HCT116 (cell line): ENCODE data around the gene CDCA4. TPM values are rescaled to one million over a fixed set of nuclear protein-coding genes. Genes with fewer than 3 reads are reported as not detected.

Experiments
- ATAC-seq: fragments of 200-7000 bp; cut with Tn5 transposase; 2 replicates; pipeline ENCODE4 v1.9.1; 2020; ENCODE audit warnings: mild to moderate bottlenecking, moderate library complexity
- BruUV-seq: library from RNA; stranded (reverse); fragments of 400-500 nt; replicated peaks from 2 replicates; lab custom pipeline; 2021; lab: Mats Ljungman, UMichigan
- CTCF ChIA-PET: fragments of 300-600 bp; sonication (Branson Sonifier 250); formaldehyde crosslinking; loops from one replicate; lab custom pipeline; 2021; ENCODE audit warnings: antibody characterized with exemption; lab: Charles Lee
- POLR2A ChIA-PET: fragments of 300-600, 350-600 bp; sonication (Branson Sonifier 250); formaldehyde crosslinking; loops from one replicate; lab custom pipeline; 2021; ENCODE audit warnings: antibody characterized with exemption; lab: Charles Lee
- RAD21 ChIA-PET, 2 experiments: fragments of 300-600 bp; sonication (Branson Sonifier 250); formaldehyde crosslinking; loops; one replicate each; lab custom pipeline; 2023; ENCODE audit warnings: low total read pairs in 2 of 2; ENCODE audit not compliant: uncharacterized antibody in 2 of 2, unreplicated experiment in 2 of 2, low non-redundant PET in 1 of 2; lab: Charles Lee
- DNase-seq: peaks from one replicate; pipeline ENCODE4 v3.0.0-alpha.2; 2010; ENCODE audit warnings: low read depth, low spot score
- H2AFZ ChIP-seq: fragments of 200-600 bp; shearing (Covaris generic), sonication (generic); 2 replicates; pipeline ENCODE4 v1.6.1; 2017; ENCODE audit warnings: low read depth, mixed run types, mixed read lengths, antibody characterized with exemption, low read length; ENCODE audit not compliant: poor library complexity, severe bottlenecking
- H3K27ac ChIP-seq: 2 replicates; pipeline ENCODE4 v1.5.1; 2012; ENCODE audit warnings: low read depth, low read length
- H3K27me3 ChIP-seq: fragments of 200-600 bp; sonication (generic); 2 replicates; pipeline ENCODE4 v1.6.1; 2016; ENCODE audit warnings: mixed run types, low read length, mixed read lengths; ENCODE audit not compliant: insufficient read depth
- H3K36me3 ChIP-seq, 2 experiments: fragments of 200-500 bp in 1 of 2; fragments of 200-600 bp in 1 of 2; sonication (Bioruptor generic) in 1 of 2; sonication (generic) in 1 of 2; 2 replicates each; pipeline versions ENCODE4 v1.5.1 to v1.6.1; 2014 to 2016; ENCODE audit warnings: low read length in 2 of 2, inconsistent platforms in 1 of 2, mixed read lengths in 1 of 2, mixed run types in 1 of 2; ENCODE audit not compliant: insufficient read depth in 2 of 2, control insufficient read depth in 1 of 2
- H3K4me1 ChIP-seq, 2 experiments: fragments of 200-600 bp in 1 of 2; sonication (generic) in 1 of 2; 2 replicates each; pipeline versions ENCODE4 v1.5.1 to v1.6.1; 2012 to 2017; ENCODE audit warnings: low read length in 2 of 2, inconsistent platforms in 1 of 2, mild to moderate bottlenecking in 1 of 2, mixed read lengths in 1 of 2, mixed run types in 1 of 2, moderate library complexity in 1 of 2; ENCODE audit not compliant: insufficient read depth in 2 of 2, control insufficient read depth in 1 of 2
- H3K4me2 ChIP-seq: fragments of 200-600 bp; sonication (generic); 2 replicates; pipeline ENCODE4 v1.6.1; 2017; ENCODE audit warnings: mixed run types, low read length, mixed read lengths
- H3K4me3 ChIP-seq, 2 experiments: fragments of 200-600 bp in 1 of 2; sonication (generic) in 1 of 2; replicated peaks in 1 of 2; 2 replicates each; pipeline ENCODE4 v1.5.1; 2011 to 2016; ENCODE audit warnings: low read length in 2 of 2, control low read depth in 1 of 2, low read depth in 1 of 2, mild to moderate bottlenecking in 1 of 2, mixed read lengths in 1 of 2, mixed run types in 1 of 2
- H3K79me2 ChIP-seq: fragments of 200-600 bp; sonication (generic); 2 replicates; pipeline ENCODE4 v1.6.1; 2017; ENCODE audit warnings: mild to moderate bottlenecking, mixed run types, low read length, moderate library complexity, mixed read lengths; ENCODE audit not compliant: insufficient read depth
- H3K9ac ChIP-seq: fragments of 200-600 bp; sonication (generic); 2 replicates; pipeline ENCODE4 v1.6.1; 2016; ENCODE audit warnings: low read length, mixed read lengths
- H3K9me2 ChIP-seq: fragments of 200-600 bp; sonication (generic), shearing (Covaris generic); 2 replicates; pipeline ENCODE4 v1.6.1; 2017; ENCODE audit warnings: mixed run types, mild to moderate bottlenecking, moderate library complexity; ENCODE audit not compliant: insufficient read depth
- H3K9me3 ChIP-seq, 2 experiments: fragments of 200-500 bp in 1 of 2; fragments of 200-600 bp in 1 of 2; sonication (Bioruptor generic) in 1 of 2; sonication (generic) in 1 of 2; 2 replicates each; pipeline ENCODE4 v1.6.1; 2014 to 2017; ENCODE audit warnings: low read length in 2 of 2, mixed read lengths in 2 of 2, inconsistent platforms in 1 of 2, low read depth in 1 of 2, mild to moderate bottlenecking in 1 of 2, mixed run types in 1 of 2, moderate library complexity in 1 of 2; ENCODE audit not compliant: control insufficient read depth in 1 of 2, insufficient read depth in 1 of 2
- H4K20me1 ChIP-seq: fragments of 200-600 bp; sonication (generic), shearing (Covaris generic); 2 replicates; pipeline ENCODE4 v1.6.1; 2017; ENCODE audit warnings: mixed run types, mild to moderate bottlenecking, moderate library complexity; ENCODE audit not compliant: insufficient read depth
- CBX3 ChIP-seq: IDR thresholded peaks from 2 replicates; pipeline ENCODE4 v1.6.1; 2012; ENCODE audit warnings: low read depth
- CEBPB ChIP-seq: IDR thresholded peaks from 2 replicates; pipeline ENCODE4 v1.6.1; 2012; ENCODE audit warnings: low read depth
- EZH2 ChIP-seq: fragments of 200-600 bp; sonication (generic); IDR thresholded peaks from 2 replicates; pipeline ENCODE4 v1.6.1; 2017; ENCODE audit warnings: antibody characterized with exemption, mixed run types
- EZH2phosphoT487 ChIP-seq: fragments of 200-600 bp; IDR thresholded peaks from 2 replicates; pipeline ENCODE4 v1.6.1; 2018; ENCODE audit warnings: antibody characterized with exemption, borderline replicate concordance
- POLR2A ChIP-seq: IDR thresholded peaks from 2 replicates; pipeline ENCODE4 v1.7.0; 2011; ENCODE audit warnings: borderline replicate concordance; ENCODE audit not compliant: insufficient read depth, insufficient read length; ENCODE audit errors: extremely low read depth
- SIN3A ChIP-seq: IDR thresholded peaks from 2 replicates; pipeline ENCODE4 v1.6.1; 2012; ENCODE audit warnings: low read depth
- SP1 ChIP-seq: IDR thresholded peaks from 2 replicates; pipeline ENCODE4 v1.6.1; 2012; ENCODE audit warnings: low read depth
- SRF ChIP-seq: IDR thresholded peaks from 2 replicates; pipeline ENCODE4 v1.6.1; 2012; ENCODE audit warnings: low read depth
- TCF7L2 ChIP-seq: IDR thresholded peaks from 2 replicates; pipeline ENCODE4 v1.7.0; 2011; ENCODE audit warnings: borderline replicate concordance, inconsistent platforms; ENCODE audit not compliant: insufficient read depth, insufficient read length; ENCODE audit errors: extremely low read depth
- ZNF274 ChIP-seq: fragments of 200-500 bp; sonication (Bioruptor generic); IDR thresholded peaks from 2 replicates; pipeline ENCODE4 v1.6.1; 2014; ENCODE audit warnings: mild to moderate bottlenecking, low read depth, low read length, inconsistent platforms
- intact Hi-C: fragments of 100-400 bp; cut with micrococcal nuclease; formaldehyde crosslinking; loops from 2 replicates; pipeline ENCODE4 v1.10.0; 2022
- total RNA-seq: library from RNA; stranded (reverse); gene quantifications from one replicate; pipeline ENCODE4 v1.2.1, GENCODE V29; 2021; ENCODE audit not compliant: unreplicated experiment
- TF ChIP-seq, protein P1 (sequence below): IDR thresholded peaks from 2 replicates; pipeline ENCODE4 v1.6.1; 2012
- TF ChIP-seq, protein P2 (sequence below), 3 experiments: fragments of 200-600 bp in 1 of 3; sonication (generic) in 1 of 3; IDR thresholded peaks in 2 of 3; conservative IDR thresholded peaks in 1 of 3; 2 replicates each; pipeline ENCODE4 v1.5.1; 2012 to 2017; ENCODE audit warnings: low read depth in 2 of 3, low read length in 2 of 3, antibody characterized with exemption in 1 of 3, borderline replicate concordance in 1 of 3, control low read depth in 1 of 3, mild to moderate bottlenecking in 1 of 3, mixed read lengths in 1 of 3, mixed run types in 1 of 3, moderate library complexity in 1 of 3; ENCODE audit not compliant: insufficient read depth in 1 of 3
- TF ChIP-seq, protein P3 (sequence below): IDR thresholded peaks from 2 replicates; pipeline ENCODE4 v1.6.1; 2011; ENCODE audit warnings: mild to moderate bottlenecking, low read length, moderate library complexity; ENCODE audit not compliant: insufficient replicate concordance; ENCODE audit errors: extremely low read depth

CDCA4 gene
- total RNA-seq, 1 experiment from 2014 or later, result 62.4 TPM

- Histone ChIP-seq H3K27me3 (no peaks in the 10 kb centered on the region), H3K4me2 (no peak overlapping the region), H3K9me3 (no peaks in the 10 kb centered on the region), H4K20me1 (no peaks in the 10 kb centered on the region), H3K4me3 (no peak overlapping the region), H3K79me2 (no peaks in the 10 kb centered on the region), H2AFZ (no peak overlapping the region), H3K4me1 (no peaks in the 10 kb centered on the region), H3K9ac (no peak overlapping the region), H3K27ac (no peak overlapping the region), H3K9me2 (no peaks in the 10 kb centered on the region), H3K36me3 (peaks cover 2 to 3% of the 10 kb centered on the region in 2 experiments; a peak in 1 of 4 replicates)
- intact Hi-C loops, result no loop called here
- ATAC-seq, result no peak
- POLR2A ChIA-PET, result no interaction called here
- no peak for TF ChIP-seq SRF
- TF ChIP-seq SP1, result no peak
- no peak for TF ChIP-seq EZH2phosphoT487
- TF ChIP-seq, protein P1, sequence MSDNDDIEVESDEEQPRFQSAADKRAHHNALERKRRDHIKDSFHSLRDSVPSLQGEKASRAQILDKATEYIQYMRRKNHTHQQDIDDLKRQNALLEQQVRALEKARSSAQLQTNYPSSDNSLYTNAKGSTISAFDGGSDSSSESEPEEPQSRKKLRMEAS, result no peak
- TF ChIP-seq TCF7L2, result no peak
- TF ChIP-seq CEBPB, result no peak
- CTCF ChIA-PET, result no interaction called here
- RAD21 ChIA-PET, result no interaction called here
- no TSS peak for BruUV-seq
- DNase-seq, result no peak
These were observed 21.5 kb downstream of the CDCA4 start for GRCh38 chr14:104999361-104999760.

DNA sequence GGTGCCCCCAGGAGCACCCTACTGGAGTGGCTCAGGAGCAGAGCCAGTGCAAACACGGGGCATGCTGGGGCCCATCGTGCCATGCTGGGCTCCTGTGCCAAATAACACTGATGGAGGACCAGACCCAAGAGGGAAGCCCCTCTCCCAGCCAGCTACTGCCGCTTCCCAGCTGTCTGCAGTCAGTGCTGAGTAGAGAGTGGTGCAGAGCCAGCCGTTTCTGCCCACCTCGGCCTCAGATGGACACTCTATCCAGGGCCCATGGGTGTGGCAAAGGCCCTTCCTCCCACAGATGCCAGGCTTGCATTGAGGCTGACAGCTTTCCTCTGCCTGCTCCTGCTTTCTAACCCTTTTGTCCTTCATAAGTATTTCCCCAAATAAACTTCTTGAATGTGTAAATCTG is 22.1 kb downstream of the CDCA4 start:
- Histone ChIP-seq H3K4me1 (no peaks in the 10 kb centered on the region), H2AFZ (no peak overlapping the region), H3K4me2 (no peak overlapping the region), H3K27me3 (no peaks in the 10 kb centered on the region), H3K27ac (no peak overlapping the region), H3K79me2 (no peaks in the 10 kb centered on the region), H3K9me2 (no peaks in the 10 kb centered on the region), H3K4me3 (no peak overlapping the region), H3K9me3 (no peaks in the 10 kb centered on the region), H3K9ac (no peak overlapping the region), H3K36me3 (peaks cover 4 to 5% of the 10 kb centered on the region in 2 experiments; a peak in 2 of 4 replicates), H4K20me1 (no peaks in the 10 kb centered on the region)
- CTCF ChIA-PET, result no interaction called here
- POLR2A ChIA-PET, result no interaction called here
- RAD21 ChIA-PET, result no interaction called here
- ATAC-seq, result no peak
- DNase-seq, result no peak
- intact Hi-C loops, result no loop called here
- no TSS peak for BruUV-seq
- TF ChIP-seq, protein P2, sequence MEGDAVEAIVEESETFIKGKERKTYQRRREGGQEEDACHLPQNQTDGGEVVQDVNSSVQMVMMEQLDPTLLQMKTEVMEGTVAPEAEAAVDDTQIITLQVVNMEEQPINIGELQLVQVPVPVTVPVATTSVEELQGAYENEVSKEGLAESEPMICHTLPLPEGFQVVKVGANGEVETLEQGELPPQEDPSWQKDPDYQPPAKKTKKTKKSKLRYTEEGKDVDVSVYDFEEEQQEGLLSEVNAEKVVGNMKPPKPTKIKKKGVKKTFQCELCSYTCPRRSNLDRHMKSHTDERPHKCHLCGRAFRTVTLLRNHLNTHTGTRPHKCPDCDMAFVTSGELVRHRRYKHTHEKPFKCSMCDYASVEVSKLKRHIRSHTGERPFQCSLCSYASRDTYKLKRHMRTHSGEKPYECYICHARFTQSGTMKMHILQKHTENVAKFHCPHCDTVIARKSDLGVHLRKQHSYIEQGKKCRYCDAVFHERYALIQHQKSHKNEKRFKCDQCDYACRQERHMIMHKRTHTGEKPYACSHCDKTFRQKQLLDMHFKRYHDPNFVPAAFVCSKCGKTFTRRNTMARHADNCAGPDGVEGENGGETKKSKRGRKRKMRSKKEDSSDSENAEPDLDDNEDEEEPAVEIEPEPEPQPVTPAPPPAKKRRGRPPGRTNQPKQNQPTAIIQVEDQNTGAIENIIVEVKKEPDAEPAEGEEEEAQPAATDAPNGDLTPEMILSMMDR (IDR thresholded peaks at IDR 0.05 in 2 of 3, conservative IDR thresholded peaks at IDR 0.05 in 1 of 3; ENCODE audit: borderline replicate concordance in 1 of 3, insufficient read depth in 1 of 3, low read depth in 2 of 3, low read length in 2 of 3), result no peak
- no peak for TF ChIP-seq CBX3
- TF ChIP-seq, protein P3, sequence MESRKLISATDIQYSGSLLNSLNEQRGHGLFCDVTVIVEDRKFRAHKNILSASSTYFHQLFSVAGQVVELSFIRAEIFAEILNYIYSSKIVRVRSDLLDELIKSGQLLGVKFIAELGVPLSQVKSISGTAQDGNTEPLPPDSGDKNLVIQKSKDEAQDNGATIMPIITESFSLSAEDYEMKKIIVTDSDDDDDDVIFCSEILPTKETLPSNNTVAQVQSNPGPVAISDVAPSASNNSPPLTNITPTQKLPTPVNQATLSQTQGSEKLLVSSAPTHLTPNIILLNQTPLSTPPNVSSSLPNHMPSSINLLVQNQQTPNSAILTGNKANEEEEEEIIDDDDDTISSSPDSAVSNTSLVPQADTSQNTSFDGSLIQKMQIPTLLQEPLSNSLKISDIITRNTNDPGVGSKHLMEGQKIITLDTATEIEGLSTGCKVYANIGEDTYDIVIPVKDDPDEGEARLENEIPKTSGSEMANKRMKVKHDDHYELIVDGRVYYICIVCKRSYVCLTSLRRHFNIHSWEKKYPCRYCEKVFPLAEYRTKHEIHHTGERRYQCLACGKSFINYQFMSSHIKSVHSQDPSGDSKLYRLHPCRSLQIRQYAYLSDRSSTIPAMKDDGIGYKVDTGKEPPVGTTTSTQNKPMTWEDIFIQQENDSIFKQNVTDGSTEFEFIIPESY, result no peak
- no peak for TF ChIP-seq EZH2
- TF ChIP-seq, protein P1, result no peak
- TF ChIP-seq SRF, result no peak
- no peak for TF ChIP-seq ZNF274
- TF ChIP-seq SIN3A, result no peak
- no peak for TF ChIP-seq POLR2A
